Esophagus squamous epithelium (tissue), 4 donors: Measurements from ENCODE around the gene DROSHA.

ENCODE experiments used
- CTCF ChIP-seq, 6 experiments: fragments of 450-650 bp in 4 of 6; fragments of 200-600 bp in 2 of 6; sonication (generic) in 2 of 6; IDR thresholded peaks; one replicate each; pipeline ENCODE4 v1.5.1; 2016 to 2019; ENCODE audit warnings: antibody characterized with exemption in 6 of 6, mild to moderate bottlenecking in 4 of 6, moderate library complexity in 4 of 6
- POLR2A ChIP-seq, 4 donors: fragments of 450-650 bp; IDR thresholded peaks; one replicate each; pipeline ENCODE4 v1.6.1; 2017; ENCODE audit warnings: antibody characterized with exemption in 4 of 4, mild to moderate bottlenecking in 4 of 4, moderate library complexity in 3 of 4

- no peak for TF ChIP-seq CTCF (IDR thresholded peaks at IDR 0.05)
- no peak for TF ChIP-seq POLR2A (IDR thresholded peaks at IDR 0.05)
These were observed 54.4 kb downstream of the DROSHA start for GRCh38 chr5:31477516-31477915.
